Natural killer cell treated with Interleukin-12 subunit alpha and Interleukin-12 subunit beta and Interleukin-15 and Interleukin-18, amount 100 ng/mL, for 72 hours (primary cell): Measurements from ENCODE around the gene CEMIP. TPM values are rescaled to one million over a fixed set of nuclear protein-coding genes. Genes with fewer than 3 reads are reported as not detected.

ENCODE experiments used
- ATAC-seq, 2 donors: fragments of 150-1000 bp; cut with Tn5 transposase in 1 of 2; sonication (Bioruptor Pico), chemical (Tn5 transposase) in 1 of 2; 2 replicates each; pipeline ENCODE4 v1.10.0; 2021
- DNase-seq: peaks from one replicate; pipeline ENCODE4 v3.0.0; 2022; ENCODE audit warnings: low spot score
- H3K27ac Mint-ChIP-seq, 2 donors: 1 replicate in 1 of 2; 2 replicates in 1 of 2; pipeline ENCODE4 v1.8.0; 2022; ENCODE audit warnings: mixed read lengths in 2 of 2, mild to moderate bottlenecking in 1 of 2, moderate library complexity in 1 of 2
- H3K27me3 Mint-ChIP-seq, 2 donors: 1 replicate in 1 of 2; 2 replicates in 1 of 2; pipeline ENCODE4 v1.8.0; 2022; ENCODE audit warnings: mixed read lengths in 2 of 2
- H3K36me3 Mint-ChIP-seq: one replicate; pipeline ENCODE4 v1.8.0; 2022; ENCODE audit warnings: mixed read lengths
- H3K4me1 Mint-ChIP-seq, 2 donors: 1 replicate in 1 of 2; 2 replicates in 1 of 2; pipeline ENCODE4 v1.8.0; 2022; ENCODE audit warnings: low read depth in 2 of 2, mixed read lengths in 2 of 2, mild to moderate bottlenecking in 1 of 2
- H3K4me3 Mint-ChIP-seq: one replicate; pipeline ENCODE4 v1.8.0; 2022; ENCODE audit warnings: mixed read lengths
- H3K9me3 Mint-ChIP-seq: 2 replicates; pipeline ENCODE4 v1.8.0; 2022; ENCODE audit warnings: mixed read lengths
- total RNA-seq, 2 donors: library from RNA; stranded (reverse); gene quantifications; one replicate each; pipeline ENCODE4 v1.2.3, GENCODE V29; 2022

CEMIP gene
- total RNA-seq, 2 donors from 2014 or later, result 0.19 to 0.50 TPM

GRCh38 chr15:80783260-80783659, 4.1 kb downstream of the CEMIP start:
- Mint-ChIP-seq H3K4me1 (no peaks in the 10 kb centered on the region), H3K4me3 (no peak overlapping the region), H3K9me3 (no peaks in the 10 kb centered on the region), H3K27me3 (peaks cover 34 to 38% of the 10 kb centered on the region in 2 donors), H3K27ac (no peak overlapping the region), H3K36me3 (no peaks in the 10 kb centered on the region)
- DNase-seq (no peak), ATAC-seq (no peak)

GRCh38 chr15:80785335-80785734, 6.2 kb downstream of the CEMIP start:
- no peak for DNase-seq
- H3K27ac Mint-ChIP-seq, result no peak overlapping the region

GRCh38 chr15:80785811-80786354, 6.7 kb downstream of the CEMIP start:
- Mint-ChIP-seq H3K4me3 (no peak overlapping the region), H3K36me3 (no peaks in the 10 kb centered on the region), H3K27ac (no peak overlapping the region), H3K4me1 (no peaks in the 10 kb centered on the region), H3K9me3 (no peaks in the 10 kb centered on the region), H3K27me3 (peaks cover 34 to 42% of the 10 kb centered on the region in 2 donors)
- DNase-seq, result no peak
- ATAC-seq, result peak in 1 of 2 donors; percentile 34

More at GRCh38 chr15:80785335-80785734, 6.2 kb downstream of the CEMIP start:
- ATAC-seq, result peak in 1 of 2 donors; percentile 59
- H3K4me1 Mint-ChIP-seq, result no peaks in the 10 kb centered on the region
- H3K27me3 Mint-ChIP-seq, result peaks cover 32 to 39% of the 10 kb centered on the region in 2 donors
- H3K4me3 Mint-ChIP-seq, result no peak overlapping the region
- H3K36me3 Mint-ChIP-seq, result no peaks in the 10 kb centered on the region
- no peaks in the 10 kb centered on the region for H3K9me3 Mint-ChIP-seq

- Mint-ChIP-seq H3K4me3 (no peak overlapping the region), H3K36me3 (no peaks in the 10 kb centered on the region), H3K4me1 (no peaks in the 10 kb centered on the region), H3K9me3 (no peaks in the 10 kb centered on the region), H3K27ac (no peak overlapping the region), H3K27me3 (peaks cover 35 to 43% of the 10 kb centered on the region in 2 donors)
- no peak for DNase-seq
- ATAC-seq, result no peak
Observed at GRCh38 chr15:80787316-80787715, 8.1 kb downstream of the CEMIP start.

DNA sequence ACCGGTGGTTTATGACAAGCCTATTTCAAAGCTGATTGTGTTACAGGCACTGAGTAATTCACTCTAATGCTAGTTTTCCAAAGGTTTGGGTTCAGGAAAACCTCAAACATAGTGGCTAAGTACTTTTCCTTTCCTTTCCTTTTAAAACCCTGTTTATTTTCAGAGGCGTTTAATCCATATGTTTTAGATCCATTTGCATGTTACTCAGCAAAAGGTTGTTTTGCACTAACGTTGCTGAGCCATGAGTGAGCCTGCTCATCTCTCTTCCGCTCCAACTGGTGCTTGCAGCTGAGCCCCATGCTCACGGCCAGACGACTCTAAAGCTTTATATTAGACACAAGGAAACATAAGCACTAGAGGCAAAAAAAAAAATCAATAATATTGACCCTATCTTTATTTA, 9.4 kb downstream of the CEMIP start:
- no peak overlapping the region for H3K27ac Mint-ChIP-seq
- no peaks in the 10 kb centered on the region for H3K4me1 Mint-ChIP-seq
- H3K36me3 Mint-ChIP-seq, result no peaks in the 10 kb centered on the region
- H3K4me3 Mint-ChIP-seq, result no peak overlapping the region
- H3K27me3 Mint-ChIP-seq, result peaks cover 33 to 39% of the 10 kb centered on the region in 2 donors
- DNase-seq (no peak), ATAC-seq (no peak)
- no peaks in the 10 kb centered on the region for H3K9me3 Mint-ChIP-seq

DNA sequence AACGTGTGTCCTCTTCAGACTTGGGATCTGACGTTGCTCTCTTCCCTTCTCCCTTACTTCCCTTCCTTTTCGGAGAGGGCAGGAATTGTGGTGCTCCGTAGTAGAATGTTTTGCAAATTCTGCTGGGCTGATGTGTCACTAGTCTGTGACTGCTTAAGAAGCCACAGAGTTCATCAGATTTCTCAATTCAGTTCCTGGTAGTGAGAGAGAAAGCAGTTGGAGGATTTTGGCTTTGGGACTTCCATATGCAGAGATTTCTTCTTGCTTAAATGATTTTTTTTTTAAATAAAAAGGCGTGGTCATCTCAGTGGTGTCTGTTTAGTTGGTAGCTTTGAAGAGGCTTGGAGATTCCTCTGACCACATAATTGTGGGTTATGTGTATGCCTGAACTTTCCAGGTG, 10.1 kb downstream of the CEMIP start:
- ATAC-seq, result no peak

DNA sequence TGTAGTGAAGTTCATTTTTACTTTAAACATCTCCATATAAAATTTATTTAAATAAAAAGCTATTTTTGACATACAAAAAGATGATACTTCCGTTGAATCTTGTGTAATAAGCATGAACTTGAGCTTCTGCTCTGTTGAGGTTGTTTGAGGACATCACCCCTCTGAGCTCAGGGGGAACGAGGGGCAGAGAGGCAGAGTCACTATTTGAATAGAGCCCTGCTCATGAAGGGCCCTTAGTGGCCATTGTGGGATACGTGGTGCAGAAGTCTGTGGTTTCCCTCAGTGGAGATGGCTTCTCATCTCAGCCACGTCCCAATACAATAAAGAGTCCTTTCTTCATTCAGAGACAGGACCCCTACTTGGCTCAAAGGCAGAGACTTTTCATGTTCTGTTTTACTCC, 10.6 kb downstream of the CEMIP start:
- no peaks in the 10 kb centered on the region for H3K36me3 Mint-ChIP-seq
- no peak overlapping the region for H3K27ac Mint-ChIP-seq
- peaks cover 35 to 43% of the 10 kb centered on the region in 2 donors for H3K27me3 Mint-ChIP-seq
- H3K4me3 Mint-ChIP-seq, result no peak overlapping the region
- no peaks in the 10 kb centered on the region for H3K9me3 Mint-ChIP-seq
- no peak for DNase-seq
- no peak for ATAC-seq
- no peaks in the 10 kb centered on the region for H3K4me1 Mint-ChIP-seq

More for the DNA sequence above, 10.1 kb downstream of the CEMIP start:
- Mint-ChIP-seq H3K27ac (no peak overlapping the region), H3K27me3 (peaks cover 32 to 39% of the 10 kb centered on the region in 2 donors), H3K9me3 (no peaks in the 10 kb centered on the region), H3K4me1 (no peaks in the 10 kb centered on the region), H3K4me3 (no peak overlapping the region), H3K36me3 (no peaks in the 10 kb centered on the region)
- DNase-seq, result no peak

- H3K4me1 Mint-ChIP-seq, result no peaks in the 10 kb centered on the region
- no peaks in the 10 kb centered on the region for H3K9me3 Mint-ChIP-seq
- H3K27ac Mint-ChIP-seq, result no peak overlapping the region
- ATAC-seq (no peak), DNase-seq (no peak)
- peaks cover 40 to 43% of the 10 kb centered on the region in 2 donors for H3K27me3 Mint-ChIP-seq
- H3K4me3 Mint-ChIP-seq, result no peak overlapping the region
- H3K36me3 Mint-ChIP-seq, result no peaks in the 10 kb centered on the region
Observed at GRCh38 chr15:80790236-80790635, 11.1 kb downstream of the CEMIP start.

- DNase-seq (no peak), ATAC-seq (no peak)
- peaks cover 41 to 44% of the 10 kb centered on the region in 2 donors for H3K27me3 Mint-ChIP-seq
- H3K36me3 Mint-ChIP-seq, result no peaks in the 10 kb centered on the region
- no peak overlapping the region for H3K4me3 Mint-ChIP-seq
- H3K27ac Mint-ChIP-seq, result no peak overlapping the region
- no peaks in the 10 kb centered on the region for H3K9me3 Mint-ChIP-seq
- H3K4me1 Mint-ChIP-seq, result no peaks in the 10 kb centered on the region
Observed at GRCh38 chr15:80791004-80791403, 11.8 kb downstream of the CEMIP start.

GRCh38 chr15:80796407-80796806, 17.2 kb downstream of the CEMIP start:
- no peaks in the 10 kb centered on the region for H3K4me1 Mint-ChIP-seq
- H3K27me3 Mint-ChIP-seq, result peaks cover 29 to 41% of the 10 kb centered on the region in 2 donors
- no peak overlapping the region for H3K27ac Mint-ChIP-seq
- H3K9me3 Mint-ChIP-seq, result no peaks in the 10 kb centered on the region
- H3K4me3 Mint-ChIP-seq, result no peak overlapping the region
- H3K36me3 Mint-ChIP-seq, result no peaks in the 10 kb centered on the region
- no peak for ATAC-seq
- DNase-seq, result no peak

DNA sequence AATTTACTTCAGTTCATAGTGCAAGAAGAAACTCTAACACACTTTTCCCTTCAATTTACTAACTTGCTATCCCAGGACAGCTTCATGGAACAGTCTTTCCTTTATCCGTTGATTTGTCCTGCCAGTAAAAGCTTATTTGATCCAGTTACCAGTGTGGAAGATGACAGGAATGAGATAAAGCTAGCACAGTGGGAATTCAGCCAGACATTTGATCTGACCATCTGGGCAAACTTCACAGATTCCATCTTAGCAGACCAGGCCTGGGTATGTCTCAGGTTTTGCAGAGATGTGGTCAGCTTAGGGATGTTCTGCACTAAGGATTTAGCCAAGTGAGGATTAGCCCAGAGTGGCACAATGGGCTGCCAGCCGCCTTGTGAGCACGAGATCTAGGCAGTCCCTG, 19.7 kb downstream of the CEMIP start:
- H3K36me3 Mint-ChIP-seq, result no peaks in the 10 kb centered on the region
- H3K9me3 Mint-ChIP-seq, result no peaks in the 10 kb centered on the region
- H3K4me3 Mint-ChIP-seq, result no peak overlapping the region
- DNase-seq (no peak), ATAC-seq (no peak)
- peaks cover 18 to 33% of the 10 kb centered on the region in 2 donors for H3K27me3 Mint-ChIP-seq
- H3K27ac Mint-ChIP-seq, result no peak overlapping the region
- H3K4me1 Mint-ChIP-seq, result no peaks in the 10 kb centered on the region

GRCh38 chr15:80800067-80800466, 20.9 kb downstream of the CEMIP start:
- no peak for ATAC-seq
- DNase-seq, result no peak
- Mint-ChIP-seq H3K36me3 (no peaks in the 10 kb centered on the region), H3K4me1 (no peaks in the 10 kb centered on the region), H3K9me3 (no peaks in the 10 kb centered on the region), H3K4me3 (no peak overlapping the region), H3K27ac (no peak overlapping the region), H3K27me3 (peaks cover 12 to 37% of the 10 kb centered on the region in 2 donors)

DNA sequence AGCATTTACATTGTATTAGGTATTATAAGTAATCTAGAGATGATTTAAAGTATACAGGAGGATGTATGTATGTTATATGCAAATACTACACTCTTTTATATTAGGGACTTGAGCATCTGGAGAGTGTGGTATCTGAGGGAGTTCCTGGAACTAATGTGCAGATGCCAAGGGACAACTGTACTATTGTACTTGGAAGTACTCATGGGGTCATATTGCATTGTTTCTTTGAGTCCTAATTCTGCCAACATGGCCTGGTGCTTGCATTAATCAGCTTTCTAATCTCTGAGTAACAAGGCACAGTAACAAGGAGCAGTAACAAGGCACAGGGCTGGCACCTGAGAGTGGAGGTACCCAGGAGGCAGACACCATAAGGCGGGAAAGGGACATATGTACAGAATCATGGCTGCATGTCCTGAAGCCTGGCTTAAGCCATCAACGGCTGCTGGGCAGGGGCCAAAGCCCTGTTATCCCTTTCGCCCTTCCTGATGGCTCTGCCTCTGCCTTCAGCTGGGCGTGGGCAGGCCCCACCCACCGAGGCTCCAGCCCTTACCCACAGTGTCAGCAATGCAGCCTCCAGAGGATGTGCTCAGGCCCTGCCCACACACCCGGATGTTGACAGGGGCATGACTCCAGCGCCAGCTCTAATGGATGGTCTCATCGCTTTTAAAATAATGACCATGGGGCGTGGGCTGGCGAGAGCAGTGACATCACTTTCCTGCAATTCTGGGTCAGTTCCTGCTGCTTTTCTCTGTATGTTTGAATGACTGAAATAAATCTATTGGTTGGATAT, 22.9 kb downstream of the CEMIP start:
- Mint-ChIP-seq H3K36me3 (no peaks in the 10 kb centered on the region), H3K4me3 (no peak overlapping the region), H3K27me3 (peaks cover 10 to 30% of the 10 kb centered on the region in 2 donors), H3K27ac (no peak overlapping the region), H3K4me1 (no peaks in the 10 kb centered on the region), H3K9me3 (no peaks in the 10 kb centered on the region)
- ATAC-seq (peak in 1 of 2 donors; percentile 44), DNase-seq (no peak)
